Gastrocnemius medialis (tissue), 4 donors: ENCODE measurements around the gene SUSD4.
A peak's percentile ranks its signal among the peaks of the same experiment; 100 is the strongest.

Experiments used
- CTCF ChIP-seq, 5 experiments: fragments of 450-650 bp in 3 of 5; fragments of 200-600 bp in 2 of 5; sonication (generic) in 2 of 5; IDR thresholded peaks in 4 of 5; conservative IDR thresholded peaks in 1 of 5; 1 replicate in 4 of 5; 2 replicates in 1 of 5; pipeline ENCODE4 v1.5.1; 2016 to 2019; ENCODE audit warnings: antibody characterized with exemption in 5 of 5, mild to moderate bottlenecking in 3 of 5, moderate library complexity in 3 of 5
- POLR2A ChIP-seq, 2 donors: fragments of 450-650 bp; IDR thresholded peaks; one replicate each; pipeline ENCODE4 v1.6.1; 2017; ENCODE audit warnings: antibody characterized with exemption in 2 of 2, mild to moderate bottlenecking in 2 of 2, moderate library complexity in 2 of 2

DNA sequence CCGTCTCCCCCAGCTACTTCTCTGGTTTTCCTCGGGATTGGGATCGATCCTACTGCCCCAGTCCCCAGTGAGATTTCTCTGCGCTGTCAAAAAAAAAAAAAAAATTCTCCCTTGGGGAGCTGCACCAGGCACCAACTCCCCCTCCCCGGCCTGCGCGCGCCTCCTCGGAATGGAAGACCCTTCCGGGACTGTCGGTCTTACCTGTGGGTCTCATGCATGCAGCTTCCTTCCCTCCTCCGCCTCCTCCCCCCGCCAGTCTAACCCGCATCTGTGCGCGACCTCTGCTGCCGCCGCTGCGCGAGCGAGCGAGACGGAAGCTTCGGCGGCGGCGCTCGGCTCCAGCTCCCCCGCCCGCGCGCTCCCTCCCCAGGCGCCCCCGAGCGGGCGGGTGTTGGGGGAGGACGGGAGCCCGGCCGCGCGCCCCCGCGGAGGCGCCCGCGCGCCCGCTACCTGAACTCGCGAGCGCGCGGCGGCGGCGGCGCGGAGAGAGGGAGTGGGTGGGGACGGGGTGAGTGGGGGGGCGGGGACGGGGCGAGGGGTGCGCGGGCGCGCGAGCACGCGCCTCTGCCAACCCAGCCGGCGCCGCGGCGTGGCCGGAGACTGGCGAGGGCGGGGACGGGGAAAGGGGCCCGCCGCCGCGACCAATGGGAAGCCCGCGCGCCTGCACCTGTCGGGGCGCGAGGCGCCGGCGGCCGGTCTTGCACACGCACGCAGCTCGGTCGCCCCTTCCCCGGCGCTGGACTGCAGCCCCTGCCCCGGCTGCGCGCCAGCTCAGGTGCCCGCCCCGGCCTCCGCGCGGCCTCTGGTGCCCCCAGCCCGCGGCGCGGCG lies at the start of gene SUSD4:
- TF ChIP-seq CTCF (IDR thresholded peaks at IDR 0.05 in 4 of 5, conservative IDR thresholded peaks at IDR 0.05 in 1 of 5) (peak in 1 of 5 experiments; percentile 9), POLR2A (IDR thresholded peaks at IDR 0.05) (peak in 1 of 2 donors; percentile 19)
